ENCODE results near the gene LRRC23. TPM values are rescaled to one million over a fixed set of nuclear protein-coding genes. Genes with fewer than 3 reads are reported as not detected.
A peak's percentile ranks its signal among the peaks of the same experiment; 100 is the strongest.

The LRRC23 gene
- total RNA-seq, 1 experiment from 2014 or later, result 5.1 TPM

DNA sequence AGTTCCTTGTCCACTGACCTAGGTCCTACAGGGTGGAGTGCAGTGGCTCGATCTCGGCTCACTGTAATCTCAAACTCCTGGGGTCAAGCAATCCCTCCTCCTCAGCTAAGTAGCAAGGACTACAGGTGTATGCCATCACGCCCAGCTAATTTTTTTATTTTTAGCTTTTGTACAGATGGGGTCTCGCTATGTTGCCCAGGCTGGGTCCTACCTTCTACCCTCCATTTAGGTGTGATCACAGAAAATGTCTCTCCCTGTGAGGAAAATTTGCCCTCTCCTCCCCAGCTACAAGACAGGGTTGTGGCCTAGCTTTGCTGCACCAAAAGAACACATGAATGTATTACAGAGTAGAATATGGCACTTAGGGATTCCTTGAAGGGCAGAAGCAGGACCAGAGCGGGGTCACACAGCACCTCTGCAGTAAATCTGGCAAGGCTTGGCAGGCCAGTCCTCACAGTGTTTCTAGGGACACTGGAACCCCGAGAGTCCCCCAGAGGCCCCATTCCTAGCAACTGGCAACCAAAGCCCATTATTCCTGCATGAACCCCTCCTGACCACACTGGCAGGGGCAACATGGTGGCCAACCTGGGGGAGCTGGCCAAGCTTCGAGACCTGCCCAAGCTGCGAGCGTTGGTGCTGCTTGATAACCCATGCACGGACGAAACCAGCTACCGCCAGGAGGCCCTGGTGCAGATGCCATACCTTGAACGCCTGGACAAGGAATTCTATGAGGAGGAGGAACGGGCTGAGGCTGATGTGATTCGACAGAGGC lies 7.7 kb downstream of the LRRC23 start:
- TF ChIP-seq EZH2 (IDR thresholded peaks at IDR 0.05; ENCODE audit: low read length, unreplicated experiment) (no peak), EZH2phosphoT487 (IDR thresholded peaks at IDR 0.05; ENCODE audit: borderline replicate concordance, low read length) (no peak)
- TF ChIP-seq, protein P1, sequence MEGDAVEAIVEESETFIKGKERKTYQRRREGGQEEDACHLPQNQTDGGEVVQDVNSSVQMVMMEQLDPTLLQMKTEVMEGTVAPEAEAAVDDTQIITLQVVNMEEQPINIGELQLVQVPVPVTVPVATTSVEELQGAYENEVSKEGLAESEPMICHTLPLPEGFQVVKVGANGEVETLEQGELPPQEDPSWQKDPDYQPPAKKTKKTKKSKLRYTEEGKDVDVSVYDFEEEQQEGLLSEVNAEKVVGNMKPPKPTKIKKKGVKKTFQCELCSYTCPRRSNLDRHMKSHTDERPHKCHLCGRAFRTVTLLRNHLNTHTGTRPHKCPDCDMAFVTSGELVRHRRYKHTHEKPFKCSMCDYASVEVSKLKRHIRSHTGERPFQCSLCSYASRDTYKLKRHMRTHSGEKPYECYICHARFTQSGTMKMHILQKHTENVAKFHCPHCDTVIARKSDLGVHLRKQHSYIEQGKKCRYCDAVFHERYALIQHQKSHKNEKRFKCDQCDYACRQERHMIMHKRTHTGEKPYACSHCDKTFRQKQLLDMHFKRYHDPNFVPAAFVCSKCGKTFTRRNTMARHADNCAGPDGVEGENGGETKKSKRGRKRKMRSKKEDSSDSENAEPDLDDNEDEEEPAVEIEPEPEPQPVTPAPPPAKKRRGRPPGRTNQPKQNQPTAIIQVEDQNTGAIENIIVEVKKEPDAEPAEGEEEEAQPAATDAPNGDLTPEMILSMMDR (conservative IDR thresholded peaks at IDR 0.05; ENCODE audit: low read depth, low read length), result no peak
- POLR2A ChIA-PET (ENCODE audit: unreplicated experiment), result no interaction called here
- H3K9me3 ChIP-seq (ENCODE audit: low read length), result no peaks in the 10 kb centered on the region

DNA sequence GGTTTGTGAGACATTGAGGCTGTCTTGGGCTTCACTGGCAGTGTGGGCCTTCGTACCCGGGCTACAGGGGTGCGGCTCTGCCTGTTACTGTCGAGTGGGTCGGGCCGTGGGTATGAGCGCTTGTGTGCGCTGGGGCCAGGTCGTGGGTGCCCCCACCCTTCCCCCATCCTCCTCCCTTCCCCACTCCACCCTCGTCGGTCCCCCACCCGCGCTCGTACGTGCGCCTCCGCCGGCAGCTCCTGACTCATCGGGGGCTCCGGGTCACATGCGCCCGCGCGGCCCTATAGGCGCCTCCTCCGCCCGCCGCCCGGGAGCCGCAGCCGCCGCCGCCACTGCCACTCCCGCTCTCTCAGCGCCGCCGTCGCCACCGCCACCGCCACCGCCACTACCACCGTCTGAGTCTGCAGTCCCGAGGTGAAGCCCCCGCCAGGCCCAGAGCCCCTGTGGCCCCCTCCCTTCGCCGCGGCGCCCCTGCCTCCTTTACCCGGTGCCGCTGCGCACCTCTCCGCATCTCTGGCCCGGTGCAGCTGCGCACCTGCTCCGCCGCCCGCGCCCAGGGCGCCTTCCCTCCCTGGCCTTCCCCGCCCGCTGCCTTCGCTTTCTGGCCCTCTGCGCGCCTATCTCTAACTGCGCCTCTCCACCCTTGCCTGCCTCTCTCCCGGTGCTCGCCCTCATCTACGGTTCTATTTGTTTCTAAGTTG lies 9.8 kb downstream of the LRRC23 start, which contains the start of gene ENO2:
ENO2 (plus strand) TSS at position 335 of the 701 bp plus-strand sequence. CDS start 1,253 bp downstream, outside the sequence.
- TF ChIP-seq EZH2 (IDR thresholded peaks at IDR 0.05; ENCODE audit: low read length, unreplicated experiment) (no peak), EZH2phosphoT487 (IDR thresholded peaks at IDR 0.05; ENCODE audit: borderline replicate concordance, low read length) (no peak)
- TF ChIP-seq, protein P1 (conservative IDR thresholded peaks at IDR 0.05; ENCODE audit: low read depth, low read length), result no peak
- H3K4me1 ChIP-seq (ENCODE audit: insufficient read depth, low read length), result 0 out of 2 replicates have a peak, but pooled peaks cover 4% of the 10 kb centered on the region
- BruUV-seq (replicated peaks), result no TSS peak
- DNase-seq (peak; percentile 55), ATAC-seq (peak; percentile 87)
- H3K27me3 ChIP-seq (ENCODE audit: low read length), result no peaks in the 10 kb centered on the region
- no peaks in the 10 kb centered on the region for H3K9me3 ChIP-seq (ENCODE audit: low read length)
- H3K4me3 ChIP-seq (ENCODE audit: low read length), result peak within 1 kb of the TSS; percentile 75
- peak within 1 kb of the TSS; percentile 84 for H2AFZ ChIP-seq (ENCODE audit: low read length)
- no peaks in the 10 kb centered on the region for H3K36me3 ChIP-seq (ENCODE audit: low read depth, low read length)
- intact Hi-C loops (cut with micrococcal nuclease), result no loop called here
- no peaks in the 10 kb centered on the region for H3K9me2 ChIP-seq (replicated peaks; ENCODE audit: low read length)
- H4K20me1 ChIP-seq (ENCODE audit: low read length), result no peaks in the 10 kb centered on the region
- ChIA-PET CTCF (no interaction called here), POLR2A (ENCODE audit: unreplicated experiment) (interaction anchor here (0.7 kb wide), 1 partner anchor 30 kb away, joined by 4 read pairs; the partner anchor contains the start of gene C12orf57)
- peak within 1 kb of the TSS; percentile 95 for H3K4me2 ChIP-seq (ENCODE audit: low read length)
- peak within 1 kb of the TSS; percentile 55 for H3K9ac ChIP-seq (ENCODE audit: low read length)
- no peaks in the 10 kb centered on the region for H3F3A ChIP-seq (ENCODE audit: low read length, unreplicated experiment)
- no peak within 1 kb of the TSS for H3K27ac ChIP-seq (ENCODE audit: low read length)
- peaks cover 15% of the 10 kb centered on the region for H3K79me2 ChIP-seq (ENCODE audit: low read length)

More for the DNA sequence above, 7.7 kb downstream of the LRRC23 start:
- CTCF ChIA-PET, result no interaction called here
- intact Hi-C loops (cut with micrococcal nuclease), result no loop called here
- DNase-seq, result no peak
- 0 out of 2 replicates have a peak, but pooled peaks cover 4% of the 10 kb centered on the region for H3K4me1 ChIP-seq (ENCODE audit: insufficient read depth, low read length)
- ATAC-seq, result no peak
- H3K4me3 ChIP-seq (ENCODE audit: low read length), result no peak overlapping the region
- no peaks in the 10 kb centered on the region for H3F3A ChIP-seq (ENCODE audit: low read length, unreplicated experiment)
- no peak overlapping the region for H3K9ac ChIP-seq (ENCODE audit: low read length)
- H4K20me1 ChIP-seq (ENCODE audit: low read length), result no peaks in the 10 kb centered on the region
- H3K27me3 ChIP-seq (ENCODE audit: low read length), result no peaks in the 10 kb centered on the region
- no TSS peak for BruUV-seq (replicated peaks)
- H3K79me2 ChIP-seq (ENCODE audit: low read length), result peaks cover 15% of the 10 kb centered on the region
- H3K36me3 ChIP-seq (ENCODE audit: low read depth, low read length), result no peaks in the 10 kb centered on the region
- no peak overlapping the region for H3K4me2 ChIP-seq (ENCODE audit: low read length)
- H2AFZ ChIP-seq (ENCODE audit: low read length), result no peak overlapping the region
- no peak overlapping the region for H3K27ac ChIP-seq (ENCODE audit: low read length)
- H3K9me2 ChIP-seq (replicated peaks; ENCODE audit: low read length), result no peaks in the 10 kb centered on the region

All from PC-3 (cell line).